Measurements from ENCODE around the gene ZNF473. TPM values are rescaled to one million over a fixed set of nuclear protein-coding genes. Genes with fewer than 3 reads are reported as not detected.

ZNF473 gene
- total RNA-seq, 2 experiments from 2014 or later = 16.9 to 23.1 TPM

DNA sequence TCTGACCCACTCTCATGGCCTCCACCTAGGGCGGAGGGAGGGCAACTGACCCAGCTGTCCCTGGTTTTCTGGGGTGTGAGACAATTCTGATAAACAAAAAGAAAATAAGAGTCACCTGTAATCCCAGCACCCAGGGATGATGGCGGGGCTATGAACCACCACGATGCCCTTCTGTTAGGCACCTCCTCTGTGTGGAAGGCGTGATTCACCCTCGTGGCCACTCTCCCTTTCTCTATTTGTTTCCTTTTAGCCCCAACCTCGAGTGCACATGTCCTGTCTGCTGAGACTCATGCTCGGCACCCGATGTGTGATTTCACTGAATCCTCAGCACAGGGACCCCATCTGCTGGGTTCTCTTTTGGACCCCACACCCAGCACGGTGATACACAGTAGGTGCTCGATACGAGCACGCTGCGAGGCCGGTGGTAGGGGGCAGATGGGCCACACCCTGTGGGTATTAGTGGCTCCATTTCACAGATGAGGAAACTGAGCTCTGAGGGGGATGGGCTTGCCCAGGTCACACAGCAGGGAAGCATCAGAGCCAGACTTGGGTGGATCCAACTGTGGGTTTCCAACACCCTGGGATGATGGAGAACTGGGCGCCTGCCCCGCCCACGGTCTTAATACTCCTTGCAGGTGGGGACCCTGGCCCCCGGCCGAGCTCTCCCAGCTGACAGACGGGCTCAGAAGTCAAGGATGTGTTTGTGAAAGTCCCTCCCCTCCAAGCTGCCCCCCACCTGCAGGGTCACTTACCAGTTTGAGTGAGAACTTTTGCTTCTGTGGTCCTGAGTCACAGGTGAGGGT is 25.6 kb upstream of the ZNF473 start:
- DNase-seq (ENCODE audit: low spot score) = no peak
- Histone ChIP-seq H3K27ac (ENCODE audit: low read depth, low read length, poor library complexity, severe bottlenecking) (no peak overlapping the region), H3K4me1 (ENCODE audit: insufficient read depth, low read length, poor library complexity, severe bottlenecking) (no peaks in the 10 kb centered on the region), H4K20me1 (ENCODE audit: insufficient read depth, low read length) (no peaks in the 10 kb centered on the region), H3K4me3 (ENCODE audit: low read depth, low read length, poor library complexity, severe bottlenecking) (no peak overlapping the region), H3K79me2 (ENCODE audit: insufficient read depth, low read depth, low read length) (no peaks in the 10 kb centered on the region), H2AFZ (ENCODE audit: low read length) (no peak overlapping the region), H3K4me2 (ENCODE audit: low read length) (no peak overlapping the region), H3K9me3 (ENCODE audit: low read length) (no peaks in the 10 kb centered on the region), H3K36me3 (ENCODE audit: insufficient read depth, low read length) (peaks cover 60% of the 10 kb centered on the region; the same call in 1 of the 2 replicates), H3K9me2 (ENCODE audit: insufficient read depth, low read length) (no peaks in the 10 kb centered on the region)
- no peak for TF ChIP-seq EZH2phosphoT487 (IDR thresholded peaks at IDR 0.05; ENCODE audit: borderline replicate concordance, low read depth, low read length)
- TF ChIP-seq, protein P1, sequence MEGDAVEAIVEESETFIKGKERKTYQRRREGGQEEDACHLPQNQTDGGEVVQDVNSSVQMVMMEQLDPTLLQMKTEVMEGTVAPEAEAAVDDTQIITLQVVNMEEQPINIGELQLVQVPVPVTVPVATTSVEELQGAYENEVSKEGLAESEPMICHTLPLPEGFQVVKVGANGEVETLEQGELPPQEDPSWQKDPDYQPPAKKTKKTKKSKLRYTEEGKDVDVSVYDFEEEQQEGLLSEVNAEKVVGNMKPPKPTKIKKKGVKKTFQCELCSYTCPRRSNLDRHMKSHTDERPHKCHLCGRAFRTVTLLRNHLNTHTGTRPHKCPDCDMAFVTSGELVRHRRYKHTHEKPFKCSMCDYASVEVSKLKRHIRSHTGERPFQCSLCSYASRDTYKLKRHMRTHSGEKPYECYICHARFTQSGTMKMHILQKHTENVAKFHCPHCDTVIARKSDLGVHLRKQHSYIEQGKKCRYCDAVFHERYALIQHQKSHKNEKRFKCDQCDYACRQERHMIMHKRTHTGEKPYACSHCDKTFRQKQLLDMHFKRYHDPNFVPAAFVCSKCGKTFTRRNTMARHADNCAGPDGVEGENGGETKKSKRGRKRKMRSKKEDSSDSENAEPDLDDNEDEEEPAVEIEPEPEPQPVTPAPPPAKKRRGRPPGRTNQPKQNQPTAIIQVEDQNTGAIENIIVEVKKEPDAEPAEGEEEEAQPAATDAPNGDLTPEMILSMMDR (conservative IDR thresholded peaks at IDR 0.05; ENCODE audit: low read length) = no peak
- intact Hi-C loops (cut with micrococcal nuclease; ENCODE audit: unreplicated experiment) = no loop called here
- BruUV-seq (replicated peaks) = no TSS peak
- CTCF ChIA-PET (ENCODE audit: unreplicated experiment) = no interaction called here
- POLR2A ChIA-PET = no interaction called here

DNA sequence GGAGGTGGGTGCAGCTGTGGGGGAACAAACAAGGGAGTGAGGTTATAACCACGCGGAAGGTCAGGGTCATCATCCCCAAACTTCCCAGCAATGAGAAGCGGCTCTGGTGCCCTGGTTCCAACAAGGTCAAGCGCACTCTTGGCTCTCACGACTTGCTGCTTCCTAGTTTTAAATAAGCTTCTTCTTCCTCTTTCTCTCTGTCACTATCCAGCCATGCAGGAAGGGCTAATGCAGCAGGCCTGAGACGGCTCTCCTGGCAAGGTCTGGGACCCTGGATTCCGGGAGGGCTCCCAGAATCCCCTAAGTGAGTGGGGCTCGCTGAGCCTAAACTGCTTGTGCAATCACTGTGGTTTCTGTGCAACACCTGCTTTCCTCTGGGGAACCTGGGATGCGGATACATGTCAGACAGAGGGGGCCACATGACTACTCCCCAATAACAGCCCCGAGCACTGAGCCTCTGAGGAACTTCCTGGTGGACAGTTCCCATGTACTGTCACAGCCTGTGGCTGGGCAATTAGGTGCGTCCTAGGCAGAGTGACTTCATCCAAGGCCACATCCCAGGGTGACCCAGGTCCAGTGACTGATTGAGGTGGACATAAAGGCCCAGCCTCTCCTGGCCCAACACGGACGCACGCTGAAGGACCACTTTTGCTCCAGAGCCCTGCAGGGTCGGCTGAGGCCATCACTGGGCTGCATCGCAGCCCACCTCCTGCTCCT is 24.8 kb upstream of the ZNF473 start:
- Histone ChIP-seq H3K4me3 (ENCODE audit: low read depth, low read length, poor library complexity, severe bottlenecking) (no peak overlapping the region), H2AFZ (ENCODE audit: low read length) (no peak overlapping the region), H3K79me2 (ENCODE audit: insufficient read depth, low read depth, low read length) (no peaks in the 10 kb centered on the region), H3K4me2 (ENCODE audit: low read length) (no peak overlapping the region), H3K9me2 (ENCODE audit: insufficient read depth, low read length) (no peaks in the 10 kb centered on the region), H3K36me3 (ENCODE audit: insufficient read depth, low read length) (peaks cover 65% of the 10 kb centered on the region), H3K9me3 (ENCODE audit: low read length) (no peaks in the 10 kb centered on the region), H3K4me1 (ENCODE audit: insufficient read depth, low read length, poor library complexity, severe bottlenecking) (no peaks in the 10 kb centered on the region), H4K20me1 (ENCODE audit: insufficient read depth, low read length) (no peaks in the 10 kb centered on the region), H3K27ac (ENCODE audit: low read depth, low read length, poor library complexity, severe bottlenecking) (no peak overlapping the region)
- intact Hi-C loops (cut with micrococcal nuclease; ENCODE audit: unreplicated experiment) = no loop called here
- ChIA-PET CTCF (ENCODE audit: unreplicated experiment) (no interaction called here), POLR2A (no interaction called here)
- no peak for TF ChIP-seq EZH2phosphoT487 (IDR thresholded peaks at IDR 0.05; ENCODE audit: borderline replicate concordance, low read depth, low read length)
- BruUV-seq (replicated peaks) = no TSS peak
- DNase-seq (ENCODE audit: low spot score) = no peak

GRCh38 chr19:50001775-50002174 is 24.0 kb upstream of the ZNF473 start:
- no peaks in the 10 kb centered on the region for H3K79me2 ChIP-seq (ENCODE audit: insufficient read depth, low read depth, low read length)
- H3K4me1 ChIP-seq (ENCODE audit: insufficient read depth, low read length, poor library complexity, severe bottlenecking) = no peaks in the 10 kb centered on the region
- CTCF ChIA-PET (ENCODE audit: unreplicated experiment) = no interaction called here
- H2AFZ ChIP-seq (ENCODE audit: low read length) = no peak overlapping the region
- no peak for TF ChIP-seq EZH2phosphoT487 (IDR thresholded peaks at IDR 0.05; ENCODE audit: borderline replicate concordance, low read depth, low read length)
- TF ChIP-seq, protein P1 (conservative IDR thresholded peaks at IDR 0.05; ENCODE audit: low read length) = no peak
- H3K27ac ChIP-seq (ENCODE audit: low read depth, low read length, poor library complexity, severe bottlenecking) = no peak overlapping the region
- POLR2A ChIA-PET = no interaction called here
- no TSS peak for BruUV-seq (replicated peaks)
- no peak overlapping the region for H3K4me3 ChIP-seq (ENCODE audit: low read depth, low read length, poor library complexity, severe bottlenecking)
- H3K4me2 ChIP-seq (ENCODE audit: low read length) = no peak overlapping the region
- peaks cover 64% of the 10 kb centered on the region for H3K36me3 ChIP-seq (ENCODE audit: insufficient read depth, low read length)
- DNase-seq (ENCODE audit: low spot score) = no peak
- H3K9me3 ChIP-seq (ENCODE audit: low read length) = no peaks in the 10 kb centered on the region
- H4K20me1 ChIP-seq (ENCODE audit: insufficient read depth, low read length) = no peaks in the 10 kb centered on the region
- no peaks in the 10 kb centered on the region for H3K9me2 ChIP-seq (ENCODE audit: insufficient read depth, low read length)
- intact Hi-C loops (cut with micrococcal nuclease; ENCODE audit: unreplicated experiment) = no loop called here
